ENCODE results near the gene GPR15LG. TPM values are rescaled to one million over a fixed set of nuclear protein-coding genes. Genes with fewer than 3 reads are reported as not detected.

Gene GPR15LG
- total RNA-seq, 6 experiments from 2014 or later, result not detected

GRCh38 chr10:84191106-84191505 is 17.5 kb downstream of the GPR15LG start:
- H3K36me3 Mint-ChIP-seq (ENCODE audit: low read depth), result no peaks in the 10 kb centered on the region
- no peak for TF ChIP-seq CTCF (IDR thresholded peaks at IDR 0.05)
- no peak overlapping the region for H3K27ac Mint-ChIP-seq
- no peak for DNase-seq
- H3K27me3 Mint-ChIP-seq (ENCODE audit: insufficient read depth), result peaks cover 21% of the 10 kb centered on the region
- H3K4me3 Mint-ChIP-seq, result no peak overlapping the region
- no peaks in the 10 kb centered on the region for H3K4me1 Mint-ChIP-seq (ENCODE audit: low read depth)
- H3K9me3 Mint-ChIP-seq, result no peaks in the 10 kb centered on the region

- no peak overlapping the region for H3K27ac Mint-ChIP-seq
- H3K4me1 Mint-ChIP-seq (ENCODE audit: low read depth), result no peaks in the 10 kb centered on the region
- H3K9me3 Mint-ChIP-seq, result no peaks in the 10 kb centered on the region
- no peak overlapping the region for H3K4me3 Mint-ChIP-seq
- H3K27me3 Mint-ChIP-seq (ENCODE audit: insufficient read depth), result peaks cover 30% of the 10 kb centered on the region
- H3K36me3 Mint-ChIP-seq (ENCODE audit: low read depth), result no peaks in the 10 kb centered on the region
- no peak for TF ChIP-seq CTCF (IDR thresholded peaks at IDR 0.05)
- DNase-seq, result no peak
These were observed 19.7 kb downstream of the GPR15LG start for GRCh38 chr10:84193327-84193726.

GRCh38 chr10:84193846-84194423 is 20.3 kb downstream of the GPR15LG start:
- H3K27me3 Mint-ChIP-seq (ENCODE audit: insufficient read depth), result peaks cover 32% of the 10 kb centered on the region
- H3K4me1 Mint-ChIP-seq (ENCODE audit: low read depth), result no peaks in the 10 kb centered on the region
- H3K4me3 Mint-ChIP-seq, result no peak overlapping the region
- no peaks in the 10 kb centered on the region for H3K9me3 Mint-ChIP-seq
- no peaks in the 10 kb centered on the region for H3K36me3 Mint-ChIP-seq (ENCODE audit: low read depth)
- TF ChIP-seq CTCF (IDR thresholded peaks at IDR 0.05), result no peak
- no peak overlapping the region for H3K27ac Mint-ChIP-seq
- no peak for DNase-seq

GRCh38 chr10:84194424-84195043 is 20.9 kb downstream of the GPR15LG start, which contains the start of gene CDHR1:
CDHR1 (plus strand) TSS chr10:84194537; CDS start chr10:84194761, 224 bp downstream.
- TF ChIP-seq CTCF (IDR thresholded peaks at IDR 0.05), result no peak
- H3K27ac Mint-ChIP-seq, result no peak within 1 kb of the TSS
- no peak for DNase-seq
- no peaks in the 10 kb centered on the region for H3K9me3 Mint-ChIP-seq
- peaks cover 38% of the 10 kb centered on the region for H3K27me3 Mint-ChIP-seq (ENCODE audit: insufficient read depth)
- H3K4me3 Mint-ChIP-seq, result no peak within 1 kb of the TSS
- H3K4me1 Mint-ChIP-seq (ENCODE audit: low read depth), result no peaks in the 10 kb centered on the region
- H3K36me3 Mint-ChIP-seq (ENCODE audit: low read depth), result no peaks in the 10 kb centered on the region

GRCh38 chr10:84195044-84195830 is 21.6 kb downstream of the GPR15LG start:
- H3K4me1 Mint-ChIP-seq (ENCODE audit: low read depth), result no peaks in the 10 kb centered on the region
- TF ChIP-seq CTCF (IDR thresholded peaks at IDR 0.05), result no peak
- H3K27me3 Mint-ChIP-seq (ENCODE audit: insufficient read depth), result peaks cover 38% of the 10 kb centered on the region
- no peak for DNase-seq
- no peaks in the 10 kb centered on the region for H3K36me3 Mint-ChIP-seq (ENCODE audit: low read depth)
- no peaks in the 10 kb centered on the region for H3K9me3 Mint-ChIP-seq
- H3K4me3 Mint-ChIP-seq, result no peak overlapping the region
- no peak overlapping the region for H3K27ac Mint-ChIP-seq
